GM12864 (cell line): ENCODE measurements around the gene MCUB.

Experiments used
- DNase-seq: peaks from one replicate; pipeline ENCODE4 v3.0.0-alpha.2; 2011; ENCODE audit warnings: low read depth
- H3K4me3 ChIP-seq: 2 replicates; pipeline ENCODE4 v1.5.1; 2011; ENCODE audit warnings: mild to moderate bottlenecking, low read depth, low read length, control low read depth
- TF ChIP-seq, protein P1 (sequence below): IDR thresholded peaks from 2 replicates; pipeline ENCODE4 v1.5.1; 2011; ENCODE audit warnings: low read depth, mild to moderate bottlenecking, moderate library complexity, low read length, control low read depth, inconsistent platforms; ENCODE audit errors: missing control alignments

MCUB gene

DNA sequence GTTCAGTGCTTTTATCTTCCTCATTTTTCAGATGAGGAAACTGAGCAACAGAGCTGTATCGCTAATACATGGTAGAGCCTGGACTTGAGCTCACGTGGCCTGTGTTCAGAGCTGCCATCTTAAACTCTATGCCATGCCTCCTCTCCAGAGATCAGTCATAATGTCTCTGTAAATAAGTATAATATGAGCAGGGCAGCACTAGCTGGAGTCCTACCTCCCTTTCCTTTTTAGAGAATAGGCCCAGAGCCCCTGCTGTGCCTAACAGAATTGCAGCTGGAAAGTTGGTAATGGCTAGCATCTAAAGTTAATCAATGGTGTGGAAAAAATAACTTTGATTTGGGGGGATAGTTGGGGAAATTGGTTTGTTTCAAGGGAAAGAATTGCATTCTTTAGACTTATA lies 122.8 kb downstream of the MCUB start:
- H3K4me3 ChIP-seq = no peak overlapping the region
- TF ChIP-seq, protein P1, sequence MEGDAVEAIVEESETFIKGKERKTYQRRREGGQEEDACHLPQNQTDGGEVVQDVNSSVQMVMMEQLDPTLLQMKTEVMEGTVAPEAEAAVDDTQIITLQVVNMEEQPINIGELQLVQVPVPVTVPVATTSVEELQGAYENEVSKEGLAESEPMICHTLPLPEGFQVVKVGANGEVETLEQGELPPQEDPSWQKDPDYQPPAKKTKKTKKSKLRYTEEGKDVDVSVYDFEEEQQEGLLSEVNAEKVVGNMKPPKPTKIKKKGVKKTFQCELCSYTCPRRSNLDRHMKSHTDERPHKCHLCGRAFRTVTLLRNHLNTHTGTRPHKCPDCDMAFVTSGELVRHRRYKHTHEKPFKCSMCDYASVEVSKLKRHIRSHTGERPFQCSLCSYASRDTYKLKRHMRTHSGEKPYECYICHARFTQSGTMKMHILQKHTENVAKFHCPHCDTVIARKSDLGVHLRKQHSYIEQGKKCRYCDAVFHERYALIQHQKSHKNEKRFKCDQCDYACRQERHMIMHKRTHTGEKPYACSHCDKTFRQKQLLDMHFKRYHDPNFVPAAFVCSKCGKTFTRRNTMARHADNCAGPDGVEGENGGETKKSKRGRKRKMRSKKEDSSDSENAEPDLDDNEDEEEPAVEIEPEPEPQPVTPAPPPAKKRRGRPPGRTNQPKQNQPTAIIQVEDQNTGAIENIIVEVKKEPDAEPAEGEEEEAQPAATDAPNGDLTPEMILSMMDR = no peak
- DNase-seq = no peak

DNA sequence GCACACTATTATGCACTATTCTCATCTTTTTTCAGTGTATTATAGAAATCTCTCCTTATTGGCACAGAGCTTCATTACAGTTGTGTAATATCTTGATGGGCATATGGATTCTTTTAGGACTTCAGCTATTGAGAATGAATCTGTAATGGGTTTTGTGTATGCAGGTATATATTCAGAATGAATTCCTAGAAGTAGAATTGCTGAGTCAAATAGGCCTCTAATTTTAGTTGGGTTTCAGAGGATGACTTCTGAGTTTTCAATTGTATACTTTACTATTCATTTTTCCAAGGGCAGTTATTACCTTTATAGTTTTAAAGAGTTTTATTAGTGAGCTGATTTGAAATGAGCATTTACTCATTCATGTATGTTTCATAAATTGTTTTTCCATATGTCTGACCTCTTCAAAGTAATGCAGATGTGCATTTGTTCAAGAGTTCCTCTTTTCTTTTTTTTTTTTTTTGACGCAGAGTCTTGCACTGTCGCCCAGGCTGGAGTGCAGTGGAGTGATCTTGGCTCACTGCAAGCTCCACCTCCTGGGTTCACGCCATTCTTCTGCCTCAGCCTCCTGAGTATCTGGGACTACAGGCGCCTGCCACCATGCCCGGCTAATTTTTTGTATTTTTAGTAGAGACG lies 123.7 kb downstream of the MCUB start:
- TF ChIP-seq, protein P1 = no peak
- H3K4me3 ChIP-seq = no peak overlapping the region
- DNase-seq = no peak

DNA sequence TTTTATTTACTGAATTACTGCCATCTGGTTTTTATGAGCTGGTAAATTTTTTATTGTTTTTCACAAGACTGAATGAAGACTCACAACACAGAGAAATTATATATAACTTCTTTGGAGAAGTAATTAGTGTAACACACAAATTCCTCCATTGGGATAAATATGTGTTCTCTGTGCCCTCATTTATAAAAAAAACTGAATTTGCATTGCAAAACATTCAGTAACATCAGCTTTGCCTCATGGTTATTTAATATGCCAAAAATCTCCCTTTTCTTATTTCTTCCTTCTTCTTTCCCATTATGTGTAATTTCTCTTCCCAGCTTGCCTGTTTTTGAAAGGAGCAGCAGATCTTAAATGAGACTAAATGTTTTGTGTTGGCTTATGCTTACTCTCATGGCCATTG lies 124.7 kb downstream of the MCUB start:
- TF ChIP-seq, protein P1 = no peak
- DNase-seq = no peak
- no peak overlapping the region for H3K4me3 ChIP-seq

DNA sequence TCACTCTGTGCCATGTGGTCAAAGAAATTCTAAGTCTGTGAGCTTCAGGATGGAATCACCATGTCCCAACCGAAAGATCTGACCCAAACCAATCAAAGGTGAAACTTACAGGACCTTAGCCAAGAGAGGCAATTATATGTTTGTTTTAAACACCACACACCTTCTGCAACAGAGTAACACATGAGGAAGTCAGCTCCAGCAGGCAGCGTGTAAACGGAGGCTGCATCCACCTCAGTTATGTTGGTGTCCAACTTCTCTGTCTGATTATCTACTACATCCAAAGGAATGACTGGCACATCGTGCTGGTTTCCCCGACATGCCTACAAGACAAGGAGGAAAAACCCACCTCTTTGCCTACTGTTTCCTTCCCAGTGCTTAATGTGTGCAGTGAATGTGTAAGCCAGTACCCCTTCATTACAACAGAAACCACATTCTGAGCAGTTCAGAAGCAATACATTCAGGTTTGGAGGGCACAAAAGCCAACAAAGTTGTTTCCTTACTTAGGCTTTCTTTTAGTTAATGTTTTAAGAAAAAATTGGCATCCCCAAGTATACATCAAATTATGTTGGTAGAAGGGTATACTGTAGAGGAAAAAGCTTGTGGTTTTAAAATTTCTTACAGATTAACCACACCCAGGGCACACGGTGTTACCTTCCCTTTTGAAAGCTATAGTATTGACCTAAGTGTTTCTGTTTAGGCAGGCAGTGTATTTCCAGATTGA lies 130.8 kb downstream of the MCUB start:
- TF ChIP-seq, protein P1 = no peak
- DNase-seq = no peak

DNA sequence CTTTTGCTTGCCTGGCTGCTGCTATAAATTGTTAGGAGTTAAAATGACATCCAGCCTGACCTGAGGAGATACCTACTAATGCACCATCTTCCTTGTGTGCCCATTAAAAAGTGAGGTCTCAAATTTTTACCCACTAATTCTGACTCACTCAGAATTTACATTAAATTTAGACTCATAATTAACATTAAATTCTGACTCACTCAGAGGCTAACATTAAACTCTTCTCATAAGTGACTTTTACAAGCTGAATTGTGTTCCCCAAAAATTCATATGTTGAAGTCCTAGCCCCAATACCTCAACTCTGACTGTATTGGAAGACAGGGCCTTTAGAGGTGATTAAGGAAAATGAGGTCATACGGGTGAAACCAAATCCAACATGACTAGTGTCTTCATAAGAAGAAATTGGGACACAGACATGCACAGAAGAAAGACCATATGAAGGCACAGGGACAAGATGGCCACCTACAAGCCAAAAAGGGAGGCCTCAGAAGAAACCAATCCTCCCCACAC lies 131.4 kb downstream of the MCUB start:
- DNase-seq = no peak
- TF ChIP-seq, protein P1 = no peak
- no peak overlapping the region for H3K4me3 ChIP-seq

More for the DNA sequence above, 130.8 kb downstream of the MCUB start:
- no peak overlapping the region for H3K4me3 ChIP-seq

DNA sequence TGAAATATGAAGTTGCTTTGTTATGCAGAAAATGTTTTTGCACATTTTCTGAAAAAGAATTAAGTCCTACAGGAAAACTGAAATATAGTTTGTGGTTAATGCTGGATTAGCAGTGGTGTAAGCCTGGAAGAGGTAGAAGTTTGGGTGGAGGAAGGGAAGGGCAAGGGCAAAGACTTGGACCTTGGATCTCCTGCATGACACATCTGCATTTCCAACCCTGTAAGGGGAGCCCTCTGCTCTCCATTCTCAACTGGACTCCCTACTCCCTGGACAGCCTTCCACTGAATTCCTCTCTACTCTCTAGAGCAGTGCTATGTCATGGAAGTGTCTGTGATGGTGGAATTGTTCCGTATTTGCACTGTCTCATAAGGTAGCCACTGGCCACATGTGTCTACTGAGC lies 138.6 kb downstream of the MCUB start:
- TF ChIP-seq, protein P1 = no peak
- no peak for DNase-seq
- H3K4me3 ChIP-seq = no peak overlapping the region
